IMR-90 (cell line): ENCODE results near the gene DUOX1. TPM values are rescaled to one million over a fixed set of nuclear protein-coding genes. Genes with fewer than 3 reads are reported as not detected.

Experiments
- ATAC-seq: fragments of 200-7000 bp; cut with Tn5 transposase; 2 replicates; pipeline ENCODE4 v1.9.1; 2020; ENCODE audit warnings: low read depth, mild to moderate bottlenecking, moderate library complexity
- BruUV-seq: library from RNA; stranded (reverse); fragments of 400-500 nt; replicated peaks from 2 replicates; lab custom pipeline; 2021; lab: Mats Ljungman, UMichigan
- CTCF ChIA-PET: fragments of 300-600 bp; formaldehyde crosslinking; extraction: SDS; loops from one replicate; lab custom pipeline; 2021; ENCODE audit warnings: antibody characterized with exemption; lab: Yijun Ruan, JAX
- POLR2A ChIA-PET: fragments of 300-600 bp; sonication (Branson Sonifier 250); formaldehyde crosslinking; loops from one replicate; lab custom pipeline; 2022; ENCODE audit warnings: antibody characterized with exemption; ENCODE audit not compliant: unreplicated experiment; lab: Charles Lee
- DNase-seq: peaks from one replicate; pipeline ENCODE4 v3.0.0; 2013
- H2AFZ ChIP-seq: replicated peaks from 2 replicates; pipeline ENCODE3; 2013; ENCODE audit warnings: low read length, mild to moderate bottlenecking; ENCODE audit not compliant: poor library complexity
- H2AK5ac ChIP-seq: 2 replicates; pipeline ENCODE4 v1.6.1; 2013; ENCODE audit warnings: low read depth, low read length, inconsistent platforms
- H2AK9ac ChIP-seq: replicated peaks from 2 replicates; pipeline ENCODE3; 2013; ENCODE audit warnings: mild to moderate bottlenecking, low read depth, low read length, moderate library complexity; ENCODE audit not compliant: poor library complexity
- H2BK120ac ChIP-seq: 2 replicates; pipeline ENCODE4 v1.6.1; 2013; ENCODE audit warnings: low read depth, low read length, inconsistent platforms
- H2BK15ac ChIP-seq: 3 replicates; pipeline ENCODE4 v1.6.1; 2013; ENCODE audit warnings: low read depth, low read length, inconsistent platforms
- H2BK20ac ChIP-seq: 2 replicates; pipeline ENCODE4 v1.6.1; 2013; ENCODE audit warnings: low read depth, mild to moderate bottlenecking, inconsistent platforms, low read length, moderate library complexity
- H2BK5ac ChIP-seq: 2 replicates; pipeline ENCODE4 v1.6.1; 2013; ENCODE audit warnings: mild to moderate bottlenecking, low read depth, low read length, inconsistent platforms; ENCODE audit not compliant: poor library complexity, severe bottlenecking
- H3K14ac ChIP-seq: replicated peaks from 2 replicates; pipeline ENCODE4 v1.6.1; 2013; ENCODE audit warnings: low read depth, low read length, inconsistent platforms
- H3K18ac ChIP-seq: 2 replicates; pipeline ENCODE4 v1.6.1; 2013; ENCODE audit warnings: low read depth, low read length, control low read depth
- H3K23ac ChIP-seq: 2 replicates; pipeline ENCODE4 v1.6.1; 2013; ENCODE audit warnings: low read depth, low read length, inconsistent platforms
- H3K27ac ChIP-seq: 2 replicates; pipeline ENCODE4 v1.5.1; 2013; ENCODE audit warnings: mild to moderate bottlenecking, control low read depth, low read length; ENCODE audit not compliant: insufficient read depth
- H3K27me3 ChIP-seq: 2 replicates; pipeline ENCODE4 v1.6.1; 2013; ENCODE audit warnings: low read length; ENCODE audit not compliant: control insufficient read depth, insufficient read depth
- H3K36me3 ChIP-seq: 2 replicates; pipeline ENCODE4 v1.6.1; 2013; ENCODE audit warnings: low read length, mixed read lengths; ENCODE audit not compliant: control insufficient read depth, insufficient read depth
- H3K4ac ChIP-seq: 2 replicates; pipeline ENCODE4 v1.6.1; 2013; ENCODE audit warnings: low read depth, low read length, inconsistent platforms
- H3K4me1 ChIP-seq: 2 replicates; pipeline ENCODE4 v1.6.1; 2013; ENCODE audit warnings: low read length, mixed read lengths; ENCODE audit not compliant: control insufficient read depth, insufficient read depth
- H3K4me2 ChIP-seq: 2 replicates; pipeline ENCODE4 v1.6.1; 2013; ENCODE audit warnings: low read depth, mild to moderate bottlenecking, control low read depth, low read length, moderate library complexity
- H3K4me3 ChIP-seq: 2 replicates; pipeline ENCODE4 v1.5.1; 2013; ENCODE audit warnings: low read depth, mild to moderate bottlenecking, control low read depth, low read length, moderate library complexity; ENCODE audit not compliant: insufficient read depth
- H3K56ac ChIP-seq: 2 replicates; pipeline ENCODE4 v1.6.1; 2013; ENCODE audit warnings: low read length, inconsistent platforms; ENCODE audit not compliant: insufficient read depth; ENCODE audit errors: extremely low read depth
- H3K79me1 ChIP-seq, 2 experiments: 2 replicates each; pipeline ENCODE4 v1.6.1; 2013; ENCODE audit warnings: low read length in 2 of 2, inconsistent platforms in 1 of 2, low read depth in 1 of 2
- H3K9ac ChIP-seq: 2 replicates; pipeline ENCODE4 v1.6.1; 2013; ENCODE audit warnings: low read depth, low read length, control low read depth
- H3K9me1 ChIP-seq: 2 replicates; pipeline ENCODE4 v1.6.1; 2013; ENCODE audit warnings: low read length, inconsistent platforms; ENCODE audit not compliant: insufficient read depth
- H3K9me3 ChIP-seq: 2 replicates; pipeline ENCODE4 v1.6.1; 2013; ENCODE audit warnings: low read length; ENCODE audit not compliant: control insufficient read depth, insufficient read depth
- H4K20me1 ChIP-seq: 2 replicates; pipeline ENCODE4 v1.6.1; 2013; ENCODE audit warnings: low read length, inconsistent platforms; ENCODE audit not compliant: insufficient read depth
- H4K5ac ChIP-seq: 2 replicates; pipeline ENCODE4 v1.6.1; 2013; ENCODE audit warnings: mild to moderate bottlenecking, low read depth, low read length, control low read depth
- H4K8ac ChIP-seq, 2 experiments: 2 replicates each; pipeline ENCODE4 v1.6.1; 2013; ENCODE audit warnings: low read depth in 2 of 2, low read length in 2 of 2, control low read depth in 1 of 2, inconsistent platforms in 1 of 2
- H4K91ac ChIP-seq: 2 replicates; pipeline ENCODE4 v1.6.1; 2013; ENCODE audit warnings: low read depth, low read length, inconsistent platforms; ENCODE audit not compliant: insufficient read depth
- CHD1 ChIP-seq: IDR thresholded peaks from 2 replicates; pipeline ENCODE4 v1.6.1; 2012; ENCODE audit warnings: low read depth, low read length, improper control_type of control experiment
- FOS ChIP-seq: fragments of 150-350 bp; IDR thresholded peaks from 2 replicates; pipeline ENCODE4 v1.6.1; 2016; ENCODE audit warnings: low read depth, low read length
- MAFK ChIP-seq: IDR thresholded peaks from 2 replicates; pipeline ENCODE4 v1.6.1; 2012; ENCODE audit warnings: low read depth, low read length, improper control_type of control experiment
- MAZ ChIP-seq: IDR thresholded peaks from 2 replicates; pipeline ENCODE4 v1.6.1; 2012; ENCODE audit warnings: low read depth, mild to moderate bottlenecking, low read length, improper control_type of control experiment, moderate library complexity, borderline replicate concordance
- NFE2L2 ChIP-seq: fragments of 150-350 bp; IDR thresholded peaks from 2 replicates; pipeline ENCODE4 v1.6.1; 2016; ENCODE audit warnings: low read depth, mild to moderate bottlenecking, low read length
- POLR2A ChIP-seq: IDR thresholded peaks from 2 replicates; pipeline ENCODE4 v1.6.1; 2012; ENCODE audit warnings: mild to moderate bottlenecking, low read depth, low read length
- RAD21 ChIP-seq: IDR thresholded peaks from 2 replicates; pipeline ENCODE4 v1.6.1; 2012; ENCODE audit warnings: low read length, improper control_type of control experiment
- RCOR1 ChIP-seq: IDR thresholded peaks from 2 replicates; pipeline ENCODE4 v1.6.1; 2012; ENCODE audit warnings: mild to moderate bottlenecking, low read length, improper control_type of control experiment; ENCODE audit not compliant: insufficient replicate concordance
- RFX5 ChIP-seq: IDR thresholded peaks from 2 replicates; pipeline ENCODE4 v1.8.0; 2012; ENCODE audit warnings: low read depth, mild to moderate bottlenecking, low read length, moderate library complexity
- SMC3 ChIP-seq: fragments of 150-350 bp; IDR thresholded peaks from 2 replicates; pipeline ENCODE4 v1.6.1; 2016; ENCODE audit warnings: low read depth, mild to moderate bottlenecking, antibody characterized with exemption, low read length, moderate library complexity
- WGBS, 2 experiments: methylation state at CpG; one replicate each; pipeline versions ENCODE4 v1.1.5 to v1.1.7; 2013; ENCODE audit warnings: missing lambda C conversion rate in 2 of 2; ENCODE audit not compliant: insufficient read length in 1 of 2; ENCODE audit errors: extremely low coverage in 2 of 2; 5-methylcytosine and 5-hydroxymethylcytosine counted together
- dilution Hi-C: fragments of 300-500 bp; cut with HindIII; formaldehyde crosslinking; loops from one replicate; pipeline ENCODE4 v1.14.3; 2018; ENCODE audit warnings: low sequenced_read_pairs; ENCODE audit not compliant: unreplicated experiment
- in situ Hi-C: fragments of 300-500 bp; cut with MboI; formaldehyde crosslinking; loops from 3 replicates; pipeline ENCODE4 v1.14.3; 2019; ENCODE audit warnings: low sequenced_read_pairs, inconsistent platforms, mixed read lengths
- intact Hi-C: fragments of 100-400 bp; cut with micrococcal nuclease; formaldehyde crosslinking; loops from 2 replicates; pipeline ENCODE4 v1.10.0; 2022
- polyA plus RNA-seq, 3 experiments: library from polyadenylated mRNA; depleted of rRNA; stranded (reverse); fragments of >200 nt; gene quantifications; 2 replicates each; pipeline ENCODE4 v1.2.3, GENCODE V29; 2012; ENCODE audit warnings: low replicate concordance in 1 of 3
- total RNA-seq: library from RNA; depleted of rRNA; stranded (reverse); fragments of >200 nt; gene quantifications from 2 replicates; pipeline ENCODE4 v1.2.3, GENCODE V29; 2012
- TF ChIP-seq, protein P1 (sequence below): fragments of 150-350 bp; IDR thresholded peaks from 2 replicates; pipeline ENCODE4 v1.6.1; 2017; ENCODE audit warnings: mild to moderate bottlenecking, antibody characterized with exemption, low read length, low read depth
- TF ChIP-seq, protein P2 (sequence below): fragments of 150-350 bp; IDR thresholded peaks from 2 replicates; pipeline ENCODE4 v1.6.1; 2016; ENCODE audit warnings: low read depth, mild to moderate bottlenecking, low read length, moderate library complexity, borderline replicate concordance
- TF ChIP-seq, protein P3 (sequence below): conservative IDR thresholded peaks from 2 replicates; pipeline ENCODE4 v1.5.1; 2012; ENCODE audit warnings: mild to moderate bottlenecking, low read depth, low read length, improper control_type of control experiment

DUOX1 gene
- total and polyA plus RNA-seq, 2 of the 4 experiments (the other 2 are of a cell fraction): not detected

DNA sequence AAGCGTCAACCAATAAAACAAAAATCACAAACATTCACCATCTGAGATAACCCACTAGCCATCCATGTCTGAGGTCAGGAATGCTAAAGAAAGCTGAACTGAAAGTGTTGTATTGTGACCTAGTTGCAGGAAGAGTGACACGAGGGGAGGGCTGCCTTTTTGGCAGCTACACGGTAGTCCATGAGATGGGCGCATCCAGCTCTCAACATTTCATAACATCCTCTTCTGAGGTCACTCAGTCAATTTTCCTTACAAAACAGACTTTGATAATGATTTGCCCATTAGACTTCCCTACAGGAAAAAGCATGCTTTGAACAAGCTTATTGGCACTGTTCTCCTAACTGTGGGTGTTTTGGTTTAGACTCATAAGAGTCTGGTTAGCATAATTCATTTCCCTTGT lies 73.4 kb downstream of the DUOX1 start:
- ChIA-PET CTCF (no interaction called here), POLR2A (no interaction called here)
- dilution Hi-C loops: no loop called here
- no peak overlapping the region for H3K18ac ChIP-seq
- no peak overlapping the region for H4K8ac ChIP-seq
- H4K20me1 ChIP-seq: no peaks in the 10 kb centered on the region
- TF ChIP-seq RCOR1 (no peak), CHD1 (no peak), NFE2L2 (no peak), MAZ (no peak), MAFK (no peak), RAD21 (no peak), FOS (no peak), RFX5 (no peak), POLR2A (no peak), SMC3 (no peak)
- TF ChIP-seq, protein P1, sequence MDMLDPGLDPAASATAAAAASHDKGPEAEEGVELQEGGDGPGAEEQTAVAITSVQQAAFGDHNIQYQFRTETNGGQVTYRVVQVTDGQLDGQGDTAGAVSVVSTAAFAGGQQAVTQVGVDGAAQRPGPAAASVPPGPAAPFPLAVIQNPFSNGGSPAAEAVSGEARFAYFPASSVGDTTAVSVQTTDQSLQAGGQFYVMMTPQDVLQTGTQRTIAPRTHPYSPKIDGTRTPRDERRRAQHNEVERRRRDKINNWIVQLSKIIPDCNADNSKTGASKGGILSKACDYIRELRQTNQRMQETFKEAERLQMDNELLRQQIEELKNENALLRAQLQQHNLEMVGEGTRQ: no peak
- TF ChIP-seq, protein P2, sequence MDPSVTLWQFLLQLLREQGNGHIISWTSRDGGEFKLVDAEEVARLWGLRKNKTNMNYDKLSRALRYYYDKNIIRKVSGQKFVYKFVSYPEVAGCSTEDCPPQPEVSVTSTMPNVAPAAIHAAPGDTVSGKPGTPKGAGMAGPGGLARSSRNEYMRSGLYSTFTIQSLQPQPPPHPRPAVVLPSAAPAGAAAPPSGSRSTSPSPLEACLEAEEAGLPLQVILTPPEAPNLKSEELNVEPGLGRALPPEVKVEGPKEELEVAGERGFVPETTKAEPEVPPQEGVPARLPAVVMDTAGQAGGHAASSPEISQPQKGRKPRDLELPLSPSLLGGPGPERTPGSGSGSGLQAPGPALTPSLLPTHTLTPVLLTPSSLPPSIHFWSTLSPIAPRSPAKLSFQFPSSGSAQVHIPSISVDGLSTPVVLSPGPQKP: no peak
- TF ChIP-seq, protein P3, sequence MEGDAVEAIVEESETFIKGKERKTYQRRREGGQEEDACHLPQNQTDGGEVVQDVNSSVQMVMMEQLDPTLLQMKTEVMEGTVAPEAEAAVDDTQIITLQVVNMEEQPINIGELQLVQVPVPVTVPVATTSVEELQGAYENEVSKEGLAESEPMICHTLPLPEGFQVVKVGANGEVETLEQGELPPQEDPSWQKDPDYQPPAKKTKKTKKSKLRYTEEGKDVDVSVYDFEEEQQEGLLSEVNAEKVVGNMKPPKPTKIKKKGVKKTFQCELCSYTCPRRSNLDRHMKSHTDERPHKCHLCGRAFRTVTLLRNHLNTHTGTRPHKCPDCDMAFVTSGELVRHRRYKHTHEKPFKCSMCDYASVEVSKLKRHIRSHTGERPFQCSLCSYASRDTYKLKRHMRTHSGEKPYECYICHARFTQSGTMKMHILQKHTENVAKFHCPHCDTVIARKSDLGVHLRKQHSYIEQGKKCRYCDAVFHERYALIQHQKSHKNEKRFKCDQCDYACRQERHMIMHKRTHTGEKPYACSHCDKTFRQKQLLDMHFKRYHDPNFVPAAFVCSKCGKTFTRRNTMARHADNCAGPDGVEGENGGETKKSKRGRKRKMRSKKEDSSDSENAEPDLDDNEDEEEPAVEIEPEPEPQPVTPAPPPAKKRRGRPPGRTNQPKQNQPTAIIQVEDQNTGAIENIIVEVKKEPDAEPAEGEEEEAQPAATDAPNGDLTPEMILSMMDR: no peak
- H3K9me1 ChIP-seq: 0 out of 2 replicates have a peak, but pooled peaks cover 6% of the 10 kb centered on the region
- no peak overlapping the region for H2AK9ac ChIP-seq
- H4K91ac ChIP-seq: no peak overlapping the region
- ATAC-seq (no peak), DNase-seq (no peak)
- no peak overlapping the region for H3K23ac ChIP-seq
- in situ Hi-C loops: no loop called here
- H3K56ac ChIP-seq: no peak overlapping the region
- peaks cover 2% of the 10 kb centered on the region; the same call in 1 of the 2 replicates for H3K4me1 ChIP-seq
- no peaks in the 10 kb centered on the region; the same call in 1 of the 2 replicates for H3K27me3 ChIP-seq
- no peak overlapping the region for H3K4me2 ChIP-seq
- no peak overlapping the region for H3K9ac ChIP-seq
- H3K4me3 ChIP-seq: no peak overlapping the region
- no peaks in the 10 kb centered on the region for H3K36me3 ChIP-seq
- H2BK120ac ChIP-seq: no peak overlapping the region
- no peaks in the 10 kb centered on the region for H3K9me3 ChIP-seq
- WGBS, 2 experiments: no CpG with 5 or more reads among the region's 4 CpGs
- H2AFZ ChIP-seq: no peak overlapping the region
- no peak overlapping the region for H2BK15ac ChIP-seq
- no peak overlapping the region for H3K14ac ChIP-seq
- no peak overlapping the region for H4K5ac ChIP-seq
- no peak overlapping the region for H2BK5ac ChIP-seq
- H3K4ac ChIP-seq: no peak overlapping the region
- H2BK20ac ChIP-seq: no peak overlapping the region
- intact Hi-C loops: no loop called here
- H3K27ac ChIP-seq: no peak overlapping the region
- no TSS peak for BruUV-seq
- no peak overlapping the region for H2AK5ac ChIP-seq
- no peaks in the 10 kb centered on the region for H3K79me1 ChIP-seq
